Inferior parietal cortex (tissue), 1 donor: Measurements from ENCODE around the gene LCP2.
"Not testable (repeated sequence)": the region's sequence is repeated elsewhere in the genome, so short reads cannot be mapped to it uniquely, and the experiment has no call there.

Experiments used
- DNase-seq: peaks from one replicate; pipeline ENCODE4 v3.0.0-alpha.2; 2016; ENCODE audit errors: extremely low spot score

LCP2 gene

DNA sequence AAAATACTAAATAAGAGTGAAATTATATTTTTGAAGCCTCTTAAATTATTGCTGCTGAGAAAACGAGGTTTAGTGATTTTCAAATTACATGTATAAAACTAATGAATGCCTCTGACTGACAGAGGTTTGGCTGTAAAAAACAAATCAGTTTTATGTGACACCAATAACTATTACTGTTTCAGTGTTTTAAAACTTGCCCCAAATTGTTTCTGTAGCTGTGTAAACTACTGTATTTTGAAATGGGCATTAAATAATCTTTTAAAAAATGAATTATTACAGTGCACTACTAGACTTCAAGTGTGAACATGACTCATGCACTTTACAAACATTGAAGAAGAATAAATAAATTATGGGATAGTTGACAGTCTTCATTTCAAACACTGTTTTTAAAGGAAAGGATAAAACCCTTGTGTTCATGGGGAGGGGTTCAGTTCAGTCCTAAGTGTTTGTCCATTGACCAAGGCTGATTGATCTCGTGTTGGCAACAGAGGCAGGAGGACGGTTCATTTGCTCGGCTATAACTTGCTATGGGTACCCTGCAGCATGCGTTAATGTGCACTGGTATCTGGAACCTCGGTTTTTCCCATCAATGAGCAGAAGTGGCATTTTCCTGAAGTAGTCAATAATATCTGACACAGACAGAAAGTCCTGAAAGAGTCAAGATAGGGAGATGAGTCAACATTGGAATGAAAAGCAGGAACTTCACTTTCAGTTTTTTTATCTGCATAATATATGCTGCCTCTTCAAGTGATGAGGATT, 49.2 kb downstream of the LCP2 start:
- DNase-seq: no peak

GRCh38 chr5:170247363-170247762, 50.2 kb downstream of the LCP2 start:
- no peak for DNase-seq

- DNase-seq: no peak
Observed at GRCh38 chr5:170246126-170246870, 51.3 kb downstream of the LCP2 start.

GRCh38 chr5:170245436-170245835, 52.1 kb downstream of the LCP2 start:
- DNase-seq: not testable (repeated sequence)

- DNase-seq: no peak
Observed at GRCh38 chr5:170238456-170239196, 59.0 kb downstream of the LCP2 start.

- no peak for DNase-seq
Observed at GRCh38 chr5:170235876-170236864, 61.4 kb downstream of the LCP2 start.

GRCh38 chr5:170233358-170233892, 64.2 kb downstream of the LCP2 start:
- DNase-seq: no peak

- DNase-seq: no peak
Observed at GRCh38 chr5:170232786-170233185, 64.8 kb downstream of the LCP2 start, which contains the start of gene C5orf58. TSS of gene C5orf58 (plus strand) at chr5:170232985. CDS start at chr5:170234977, 1,992 bp downstream.

- no peak for DNase-seq
Observed at GRCh38 chr5:170228762-170229435, 68.7 kb downstream of the LCP2 start.

DNA sequence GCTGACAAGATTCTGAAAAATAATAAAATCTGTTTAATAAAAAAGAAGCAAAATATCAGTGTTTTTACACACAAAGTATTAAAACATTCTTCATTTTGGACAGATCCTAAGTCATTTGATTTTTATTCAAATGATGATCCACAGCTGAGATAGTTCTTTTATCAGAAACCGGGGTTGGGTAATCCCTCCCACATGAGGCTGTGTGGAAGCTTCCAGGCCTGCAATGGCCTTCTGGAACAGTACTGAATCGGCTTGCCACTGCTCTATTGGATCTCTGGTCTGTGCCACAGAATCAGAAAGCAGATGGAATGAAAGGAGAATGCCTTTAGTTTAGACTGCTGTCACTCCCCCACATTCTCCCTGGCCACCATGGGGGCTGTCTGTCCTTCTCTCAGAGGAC, 70.9 kb downstream of the LCP2 start:
- DNase-seq: no peak

GRCh38 chr5:170226129-170226615, 71.4 kb downstream of the LCP2 start:
- no peak for DNase-seq

- DNase-seq: peak; percentile 93
Observed at GRCh38 chr5:170225326-170226128, 72.0 kb downstream of the LCP2 start.

GRCh38 chr5:170223906-170224305, 73.7 kb downstream of the LCP2 start:
- no peak for DNase-seq

DNA sequence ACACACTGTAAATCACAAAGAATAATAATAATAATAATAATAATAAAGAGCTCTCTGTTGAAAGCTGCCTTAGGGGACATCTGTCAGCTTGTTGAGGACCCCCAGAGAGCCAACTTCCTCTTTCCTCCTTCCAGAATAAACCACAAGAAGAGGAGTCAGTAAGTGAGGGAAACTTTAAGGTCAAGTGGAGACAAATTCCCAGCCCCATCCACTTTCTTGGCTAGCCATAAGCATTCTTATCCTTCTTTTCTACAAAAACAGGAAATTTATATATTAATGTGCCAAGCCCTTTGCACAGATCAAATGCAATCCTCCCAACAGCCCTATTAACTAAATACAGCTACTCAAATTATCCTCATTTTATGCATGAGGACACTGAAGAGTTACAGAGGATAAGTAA, 74.2 kb downstream of the LCP2 start:
- DNase-seq: no peak

DNA sequence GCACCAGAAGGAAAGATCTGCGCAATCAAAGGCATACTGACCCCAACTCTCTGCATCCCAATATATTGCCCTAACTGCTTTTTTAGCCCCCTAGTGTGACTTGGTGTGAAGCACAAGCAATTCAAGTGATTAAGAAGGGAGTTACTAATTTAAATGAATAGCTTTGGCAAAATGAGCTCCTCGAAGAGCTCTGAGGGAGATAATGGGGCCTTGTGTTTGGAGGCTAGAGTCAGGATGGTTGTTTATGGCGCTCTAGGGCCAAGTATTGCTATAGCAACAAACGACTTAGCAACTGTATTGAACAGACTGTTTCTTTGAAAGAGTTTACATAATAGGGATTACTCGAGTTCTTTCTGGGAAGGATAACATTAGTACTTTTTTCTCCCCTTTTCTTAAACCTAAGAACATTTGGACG, 76.2 kb downstream of the LCP2 start:
- DNase-seq: peak; percentile 67

- DNase-seq: no peak
Observed at GRCh38 chr5:170220191-170220590, 77.4 kb downstream of the LCP2 start.

DNA sequence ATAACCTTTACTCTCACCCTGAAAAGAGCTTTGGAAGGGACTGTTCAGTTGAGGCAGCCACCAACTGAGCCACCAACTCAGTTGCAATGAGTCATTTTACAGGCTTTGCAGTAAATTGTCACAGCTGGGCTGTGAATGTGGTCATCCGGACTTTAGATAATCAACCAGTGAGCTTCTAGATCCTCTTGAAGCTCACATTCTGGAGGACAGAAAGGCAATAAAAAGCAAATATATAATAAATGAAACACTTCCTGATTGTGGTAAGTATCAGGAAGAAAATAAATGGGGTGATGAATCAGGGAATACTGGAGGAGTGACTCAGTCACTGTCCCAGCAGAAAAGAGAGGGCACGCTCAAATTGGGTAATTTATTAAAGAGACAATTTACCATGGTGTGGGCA, 78.0 kb downstream of the LCP2 start:
- DNase-seq: no peak

DNA sequence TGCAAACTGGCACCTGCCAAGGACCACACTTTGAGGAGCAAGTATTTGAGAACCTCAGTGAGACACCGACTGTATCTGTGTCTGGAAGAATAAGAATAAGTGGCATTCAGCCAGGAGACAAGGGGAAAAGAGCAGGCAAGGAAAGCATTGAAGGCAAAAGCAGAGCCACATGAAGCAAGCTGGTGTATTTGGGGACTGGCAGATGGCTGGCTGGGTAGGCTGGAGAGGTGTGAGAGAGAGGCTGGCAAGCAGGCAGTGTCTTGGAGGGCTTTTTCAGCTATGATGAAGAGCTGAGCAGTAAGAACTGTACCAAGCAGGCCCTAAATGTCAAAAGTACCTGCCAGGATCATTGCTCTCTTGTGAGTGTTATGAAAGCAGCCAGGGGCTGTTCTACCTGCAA, 78.9 kb downstream of the LCP2 start:
- DNase-seq: no peak

GRCh38 chr5:170217831-170218230, 79.7 kb downstream of the LCP2 start:
- DNase-seq: no peak
